ENCODE data around the gene NEDD4. TPM values are rescaled to one million over a fixed set of nuclear protein-coding genes. Genes with fewer than 3 reads are reported as not detected.
A peak's percentile ranks its signal among the peaks of the same experiment; 100 is the strongest.

NEDD4 gene
- total RNA-seq, 6 experiments from 2014 or later = 16.0 to 65.3 (median 22.4) TPM

GRCh38 chr15:56001471-56002078 lies 8.2 kb upstream of the NEDD4 start:
- no peak overlapping the region for H3K4me3 ChIP-seq
- no peak overlapping the region for H3K27ac ChIP-seq
- intact Hi-C loops (cut with DNase I) = no loop called here
- WGBS (ENCODE audit: insufficient coverage, low coverage, low lambda C conversion rate, missing lambda C conversion rate) = 87% methylated on average over 3 of the region's 3 CpGs
- DNase-seq = no peak
- H3K4me1 ChIP-seq = no peaks in the 10 kb centered on the region
- no peak for ATAC-seq
- no peak for TF ChIP-seq POLR2A (IDR thresholded peaks at IDR 0.05)
- TF ChIP-seq CTCF (IDR thresholded peaks at IDR 0.05) = no peak
- H3K27me3 ChIP-seq = no peaks in the 10 kb centered on the region
- no peaks in the 10 kb centered on the region for H3K9me3 ChIP-seq
- H3K36me3 ChIP-seq = no peaks in the 10 kb centered on the region

GRCh38 chr15:55999658-56000057 lies 6.2 kb upstream of the NEDD4 start:
- DNase-seq = no peak
- Histone ChIP-seq H3K9me3 (no peaks in the 10 kb centered on the region), H3K27me3 (no peaks in the 10 kb centered on the region), H3K27ac (no peak overlapping the region), H3K4me1 (no peaks in the 10 kb centered on the region), H3K4me3 (no peak overlapping the region), H3K36me3 (no peaks in the 10 kb centered on the region)
- no CpG with 5 or more reads among the region's 1 CpG for WGBS (ENCODE audit: insufficient coverage, low coverage, low lambda C conversion rate, missing lambda C conversion rate)
- TF ChIP-seq POLR2A (IDR thresholded peaks at IDR 0.05) = no peak
- no peak for TF ChIP-seq CTCF (IDR thresholded peaks at IDR 0.05)
- intact Hi-C loops (cut with DNase I) = no loop called here
- no peak for ATAC-seq

GRCh38 chr15:55998478-55998877 lies 5.1 kb upstream of the NEDD4 start:
- DNase-seq (no peak), ATAC-seq (no peak)
- Histone ChIP-seq H3K4me3 (no peak overlapping the region), H3K4me1 (no peaks in the 10 kb centered on the region), H3K36me3 (no peaks in the 10 kb centered on the region), H3K9me3 (no peaks in the 10 kb centered on the region), H3K27me3 (no peaks in the 10 kb centered on the region), H3K27ac (no peak overlapping the region)
- intact Hi-C loops (cut with DNase I) = no loop called here
- TF ChIP-seq POLR2A (IDR thresholded peaks at IDR 0.05) (no peak), CTCF (IDR thresholded peaks at IDR 0.05) (no peak)
- 82% methylated on average over 1 of the region's 1 CpG for WGBS (ENCODE audit: insufficient coverage, low coverage, low lambda C conversion rate, missing lambda C conversion rate)

GRCh38 chr15:55993804-55994560 lies 570 bp upstream of the NEDD4 start:
- WGBS (ENCODE audit: insufficient coverage, low coverage, low lambda C conversion rate, missing lambda C conversion rate) = under 1% methylated on average over 9 of the region's 41 CpGs
- Histone ChIP-seq H3K4me3 (peak overlapping the region; percentile 92 to 96 (median 94)), H3K27me3 (no peaks in the 10 kb centered on the region), H3K27ac (peak overlapping the region; percentile 83 to 89 (median 87)), H3K4me1 (peaks cover 0 to 3% (median 0%) of the 10 kb centered on the region in 4 donors), H3K36me3 (no peaks in the 10 kb centered on the region), H3K9me3 (no peaks in the 10 kb centered on the region)
- intact Hi-C loops (cut with DNase I) = no loop called here
- no peak for TF ChIP-seq POLR2A (IDR thresholded peaks at IDR 0.05)
- TF ChIP-seq CTCF (IDR thresholded peaks at IDR 0.05) = peak in 1 of 4 donors; percentile 22
- ATAC-seq (peak; percentile 22 to 34 (median 30)), DNase-seq (no peak)
